Non-pigmented ciliary epithelial cell (primary cell): Measurements from ENCODE around the gene TBCC.
A peak's percentile ranks its signal among the peaks of the same experiment; 100 is the strongest.
"Not testable (repeated sequence)": the region's sequence is repeated elsewhere in the genome, so short reads cannot be mapped to it uniquely, and the experiment has no call there.

Source experiments
- DNase-seq: peaks from one replicate; pipeline ENCODE4 v3.0.0-alpha.2; 2010; ENCODE audit warnings: low read depth

TBCC gene

DNA sequence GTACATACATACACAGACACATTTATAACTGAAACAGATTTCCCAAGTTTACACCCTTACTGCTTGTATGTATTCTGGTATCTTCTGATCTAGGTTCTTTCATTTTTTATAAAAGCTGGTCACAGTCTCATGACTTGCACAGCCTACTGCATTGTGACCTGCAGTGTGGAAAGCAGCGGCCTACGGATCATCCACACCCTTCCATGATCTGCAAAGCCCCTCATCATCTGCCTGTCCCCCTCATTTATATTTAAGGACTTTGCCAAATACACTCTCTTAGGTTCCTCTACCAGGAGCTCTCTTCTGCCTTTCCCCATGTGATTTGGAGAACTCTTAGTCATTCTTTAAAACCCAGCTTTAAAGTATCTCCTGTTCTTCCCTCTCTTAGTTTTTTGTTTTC is 23.9 kb upstream of the TBCC start:
- no peak for DNase-seq

DNA sequence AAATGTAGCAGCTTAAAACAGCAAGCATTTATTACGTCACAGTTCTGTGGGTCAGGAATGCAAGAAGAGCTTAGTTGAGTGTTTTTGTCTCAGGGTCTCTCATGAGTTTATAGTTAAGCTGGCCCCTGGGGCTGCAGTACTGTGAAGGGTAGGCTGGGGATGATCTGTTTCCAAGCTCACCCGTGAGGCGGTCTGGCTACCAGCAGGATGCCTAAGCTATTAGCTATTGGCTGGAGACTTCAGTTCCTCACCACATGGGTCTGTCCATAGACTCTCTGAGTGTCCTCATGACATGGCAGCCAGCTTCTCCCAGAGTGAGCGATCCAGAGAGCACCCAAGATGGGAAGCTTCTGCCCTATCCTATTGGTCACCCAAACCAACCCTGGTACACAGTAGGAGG is 23.1 kb upstream of the TBCC start:
- DNase-seq, result no peak

DNA sequence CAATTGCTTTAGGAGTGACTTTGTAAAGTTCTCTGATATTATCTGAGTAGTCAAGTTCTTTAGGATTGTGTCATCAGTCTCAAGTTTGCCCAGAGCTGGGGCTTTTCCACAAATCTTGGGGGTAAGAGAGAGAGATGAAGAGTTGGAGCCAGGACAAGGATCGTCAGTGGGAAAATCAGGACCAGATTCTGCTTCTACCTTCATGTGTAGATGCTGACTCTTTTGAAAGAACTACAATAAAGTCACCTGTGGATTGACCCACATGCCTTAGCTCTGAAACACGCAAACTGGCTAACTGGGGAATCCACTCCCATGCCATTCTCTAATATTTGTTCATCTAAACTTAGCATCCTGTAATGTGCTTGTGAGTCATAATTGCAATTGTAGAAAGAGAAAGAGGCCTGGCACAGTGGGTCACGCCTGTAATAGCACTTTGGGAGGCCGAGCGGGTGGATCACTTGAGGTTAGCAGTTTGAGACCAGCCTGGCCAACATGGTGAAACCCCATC is 20.3 kb upstream of the TBCC start:
- peak; percentile 43 for DNase-seq

DNA sequence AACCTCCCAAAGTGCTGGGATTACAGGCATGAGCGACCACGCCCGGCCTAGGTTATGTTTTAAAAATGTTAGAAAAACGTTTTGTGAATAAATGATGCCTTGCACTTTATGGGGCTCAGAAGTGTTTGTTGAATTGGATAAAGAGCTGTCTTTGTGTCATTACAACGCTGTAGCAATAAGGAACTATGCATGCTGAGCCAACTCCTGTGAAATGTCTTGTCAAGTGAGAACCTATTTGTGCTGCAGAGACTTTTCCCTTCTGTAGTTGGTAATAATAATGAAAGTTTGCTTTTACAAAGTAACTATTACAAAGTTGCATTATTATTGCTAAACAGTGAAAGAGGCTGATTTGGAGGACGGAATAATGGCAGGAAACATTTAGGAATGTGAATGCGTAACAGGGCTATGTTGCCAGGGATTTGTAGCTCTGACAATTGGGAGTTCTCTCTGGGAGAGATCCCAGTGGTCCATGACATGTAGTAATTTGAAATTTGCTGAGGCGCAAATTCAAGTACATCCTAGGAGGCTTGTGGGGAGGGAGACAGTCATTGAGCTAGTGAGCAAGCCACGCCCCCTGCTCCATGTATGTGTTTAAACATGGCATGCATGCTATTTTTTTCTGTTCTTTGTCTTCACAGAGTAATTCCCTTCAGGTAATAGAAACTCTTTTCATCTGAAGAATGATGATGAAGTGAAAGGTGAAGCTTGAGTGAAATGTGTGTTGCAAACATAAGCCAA is 19.2 kb upstream of the TBCC start:
- no peak for DNase-seq

DNA sequence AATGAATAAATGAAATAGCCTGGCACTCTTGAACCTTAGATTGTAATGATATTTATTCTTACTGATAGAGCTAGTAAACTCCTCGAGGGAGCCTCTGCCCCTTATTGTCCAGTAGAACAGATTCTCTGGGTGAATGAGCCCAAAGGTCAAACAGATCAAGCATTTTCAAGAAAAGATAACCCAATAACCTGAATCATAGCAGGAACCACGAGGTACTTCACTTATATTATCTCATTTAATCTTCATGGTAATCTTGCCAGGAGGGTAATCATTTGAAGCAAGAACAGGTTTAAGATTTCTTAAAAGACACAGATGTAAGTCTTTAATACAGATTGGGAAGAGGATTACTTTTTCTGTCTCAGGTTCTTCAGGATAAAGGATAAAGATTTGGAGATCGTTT is 17.0 kb upstream of the TBCC start:
- DNase-seq, result no peak

DNA sequence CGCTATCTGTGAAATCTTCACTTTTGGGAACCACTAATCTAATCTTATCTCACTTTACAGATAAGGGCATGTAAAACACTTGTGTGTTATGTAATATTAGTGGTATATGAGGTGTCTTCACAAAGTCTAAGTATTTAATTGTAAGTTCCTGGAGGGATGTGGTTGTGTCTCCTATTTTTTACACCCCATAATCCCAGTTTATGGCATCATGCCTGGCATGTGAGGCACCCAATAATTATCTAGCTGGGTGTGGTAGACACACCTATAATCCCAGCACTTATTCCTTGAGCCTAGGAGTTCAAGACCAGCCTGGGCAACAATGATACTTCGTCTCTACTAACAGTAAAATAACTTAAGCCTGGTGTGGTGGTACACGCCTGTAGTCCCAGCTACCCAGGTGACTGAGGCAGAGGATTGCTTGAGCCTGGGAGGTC is 16.5 kb upstream of the TBCC start:
- no peak for DNase-seq

DNA sequence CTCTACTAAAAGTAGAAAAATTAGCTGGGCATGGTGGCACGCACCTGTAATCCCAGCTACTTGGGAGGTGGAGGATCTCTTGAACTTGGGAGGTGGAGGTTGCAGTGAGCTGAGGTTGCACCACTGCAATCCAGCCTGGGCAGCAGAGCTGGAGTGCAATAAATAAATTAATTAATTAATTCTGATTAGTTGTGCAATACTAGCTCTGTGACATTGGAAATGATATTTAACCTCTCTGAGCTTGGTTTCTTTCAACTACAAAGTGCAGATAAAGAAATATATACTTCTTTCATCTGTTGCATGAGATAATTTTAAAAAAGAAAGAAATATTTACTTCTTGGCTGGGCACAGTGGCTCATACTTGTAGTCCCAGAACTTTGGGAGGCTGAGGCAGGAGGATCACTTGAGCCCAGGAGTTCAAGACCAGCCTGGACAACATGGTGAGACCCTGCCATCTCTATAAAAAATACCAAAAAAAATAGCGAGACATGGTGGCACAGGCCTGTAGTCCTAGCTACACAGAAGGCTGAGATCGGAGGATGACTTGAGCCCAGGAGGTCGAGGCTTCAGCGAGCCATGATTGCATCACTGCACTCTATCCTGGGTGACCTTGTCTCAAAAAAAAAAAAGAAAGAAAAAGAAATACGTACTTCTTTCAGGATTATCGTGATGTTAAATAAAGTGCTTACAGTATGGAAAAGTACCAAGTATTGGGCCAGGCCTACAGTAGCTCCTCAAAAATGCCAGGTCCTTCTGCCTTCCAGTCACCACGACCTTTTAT is 15.6 kb upstream of the TBCC start:
- DNase-seq, result no peak

DNA sequence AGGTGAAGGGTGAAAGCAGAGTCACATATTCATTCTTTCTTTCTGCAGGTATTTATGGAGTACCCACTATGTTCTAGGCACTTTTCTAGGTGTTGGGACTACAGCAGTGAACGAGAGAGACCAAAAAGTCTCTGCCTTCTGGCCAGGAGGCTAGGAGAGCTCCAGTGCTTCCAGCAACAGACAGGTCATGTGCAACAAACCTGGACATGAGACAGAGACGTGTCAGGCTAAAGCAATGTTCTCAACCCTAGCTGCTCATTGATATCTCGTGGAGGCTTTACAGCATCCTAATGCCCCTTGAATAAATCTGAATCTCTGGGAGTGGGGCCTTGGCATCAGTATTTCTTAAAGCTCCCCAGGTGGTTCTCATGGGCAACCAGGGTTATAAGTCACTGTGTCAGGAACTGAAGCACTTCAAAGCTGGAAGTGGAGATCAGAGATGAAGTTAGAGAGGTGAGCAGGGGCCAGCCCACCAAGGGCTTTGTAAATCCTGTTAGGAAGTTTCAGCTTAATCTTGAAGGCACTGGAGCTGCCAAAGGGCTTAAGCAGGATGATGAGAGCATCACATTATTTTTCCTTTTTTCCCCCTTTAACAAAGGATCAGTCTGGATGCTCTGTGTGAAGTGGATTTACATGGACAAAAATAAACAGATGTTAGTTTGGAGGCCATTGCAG is 13.0 kb upstream of the TBCC start:
- no peak for DNase-seq

DNA sequence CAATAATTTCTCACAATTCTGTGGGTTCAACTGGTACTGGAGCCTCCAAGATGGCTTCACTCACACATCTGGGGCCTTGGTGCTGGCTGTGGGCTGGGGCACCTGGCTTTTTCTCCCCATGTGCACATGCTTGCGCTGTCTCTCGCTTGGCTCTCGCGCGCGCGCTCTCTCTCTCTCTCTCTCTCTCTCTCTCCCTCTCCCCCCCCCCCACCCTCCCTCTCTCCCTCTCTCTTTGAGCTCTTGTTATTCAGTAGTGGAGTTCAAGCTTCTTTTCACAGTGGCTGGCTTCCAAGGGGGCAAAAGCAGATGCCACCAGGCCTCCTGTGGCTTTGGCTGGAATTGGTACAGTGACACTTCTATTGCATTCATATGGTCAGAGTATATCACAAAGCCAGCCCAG is 10.8 kb upstream of the TBCC start:
- DNase-seq, result no peak

DNA sequence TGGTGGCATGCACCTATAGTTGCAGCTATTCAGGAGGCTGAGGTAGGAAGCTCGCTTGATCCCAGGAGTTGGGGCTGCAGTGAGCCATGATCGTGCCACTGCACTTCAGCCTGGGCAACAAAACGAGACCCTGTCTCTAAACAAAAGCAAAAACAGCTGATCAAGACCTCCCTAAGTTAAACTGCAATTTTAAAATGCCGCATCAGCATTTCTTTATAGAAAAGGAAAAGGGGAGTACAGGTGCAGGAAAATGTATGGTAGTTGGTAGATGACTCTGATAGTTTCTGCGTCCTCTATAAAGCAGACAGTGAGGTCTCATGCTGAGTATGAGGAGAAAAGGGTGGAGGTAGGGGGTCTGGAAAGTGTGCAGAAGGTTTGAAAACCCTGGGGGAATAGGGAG is 8.9 kb upstream of the TBCC start:
- DNase-seq, result no peak

DNA sequence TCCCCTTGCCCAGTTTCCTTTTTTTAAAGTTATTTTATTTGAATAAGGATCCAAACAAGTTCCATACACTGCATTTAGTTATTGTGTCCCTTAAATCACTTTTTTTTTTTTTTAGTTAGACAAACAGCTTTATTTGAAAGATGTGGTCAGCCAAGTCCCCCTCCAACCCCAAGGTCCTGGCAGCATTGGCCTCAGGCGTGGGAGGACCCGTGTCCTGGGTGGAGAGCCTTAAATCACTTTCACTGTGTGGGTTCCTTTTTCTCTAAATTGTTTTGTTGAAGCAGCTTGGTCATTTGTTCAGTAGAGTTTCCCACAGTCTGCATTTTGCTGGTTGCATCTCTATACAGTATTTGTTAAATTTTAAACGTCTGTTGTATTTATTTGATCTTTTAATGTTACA is 5.2 kb upstream of the TBCC start:
- no peak for DNase-seq

DNA sequence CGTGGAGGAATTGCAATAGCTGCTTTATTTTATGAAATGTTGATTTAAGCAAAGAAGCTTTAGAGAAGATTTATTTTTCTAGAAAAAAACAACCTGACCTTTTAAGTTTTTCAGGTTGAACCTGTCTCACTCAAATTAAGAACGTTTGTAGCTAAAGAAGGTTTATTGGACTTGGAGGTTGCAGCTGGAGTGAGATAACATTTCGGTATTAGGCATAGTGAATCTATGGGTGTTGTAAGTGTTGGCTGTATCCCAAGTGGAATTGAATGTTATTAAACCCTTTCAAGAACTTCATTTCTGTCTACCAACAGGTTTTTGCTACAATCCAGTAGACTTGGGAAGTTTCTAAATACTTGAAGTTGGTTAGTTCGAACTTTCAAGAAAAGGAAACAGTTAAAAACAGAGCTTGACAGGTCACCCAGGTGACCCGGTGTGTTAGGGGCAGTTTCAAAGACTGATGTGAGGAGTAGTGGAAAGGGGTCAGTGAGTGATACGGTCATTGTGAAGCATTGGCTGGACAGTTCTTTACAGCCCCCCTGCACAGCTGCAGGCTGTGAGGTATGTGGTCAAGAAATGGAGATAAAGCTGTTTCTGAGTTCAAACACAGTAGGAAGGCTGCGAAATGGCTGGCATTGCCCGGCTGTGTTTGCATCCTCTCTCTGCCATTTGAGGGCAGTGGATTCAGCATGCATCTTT is 2.4 kb upstream of the TBCC start:
- DNase-seq, result no peak

DNA sequence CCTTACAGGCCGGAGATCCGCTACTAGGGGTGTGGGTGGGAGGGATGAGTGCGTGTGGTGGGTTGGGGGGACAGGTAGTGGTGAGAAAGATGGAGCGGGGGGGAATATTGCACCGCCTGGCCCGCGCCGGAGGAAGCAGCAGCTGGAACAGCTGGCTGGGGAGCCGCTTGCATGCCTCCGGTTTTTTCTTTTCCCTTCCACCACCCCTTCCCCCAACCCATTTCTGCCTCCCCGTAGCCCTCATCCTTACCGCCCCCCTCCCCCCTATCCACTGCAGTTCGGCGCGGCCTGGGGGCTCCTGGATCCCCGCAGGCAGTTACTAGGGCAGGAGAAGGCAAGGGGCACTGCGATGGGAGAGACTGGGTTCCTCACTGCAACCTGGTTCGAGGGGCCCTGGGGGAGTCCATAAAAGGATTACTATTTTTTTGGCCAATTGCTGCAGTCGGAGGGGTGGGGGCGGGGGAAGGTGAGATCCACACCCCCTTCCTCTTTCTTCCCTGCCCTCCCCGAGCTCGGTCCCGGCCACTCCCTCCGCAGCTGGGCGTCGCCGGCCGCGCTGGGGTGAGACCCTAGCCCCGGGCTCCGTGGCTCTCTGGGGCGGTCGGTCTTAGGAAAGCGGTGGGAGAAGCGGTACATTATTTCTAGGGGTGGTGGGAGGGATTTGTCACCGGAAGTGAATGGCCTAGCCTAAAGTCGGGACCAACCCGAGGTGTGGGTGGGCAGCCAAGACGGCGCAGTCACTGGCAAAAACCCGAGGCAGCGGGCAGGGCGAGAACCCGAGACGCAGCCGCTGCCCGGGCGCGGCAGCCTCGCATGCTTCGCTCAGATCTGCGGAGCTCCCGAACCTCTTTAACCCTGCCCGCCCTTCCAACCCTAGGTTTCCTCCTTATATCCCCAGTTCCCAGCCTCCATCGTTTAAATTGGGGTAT is 824 bp upstream of the TBCC start:
- DNase-seq, result peak; percentile 49

DNA sequence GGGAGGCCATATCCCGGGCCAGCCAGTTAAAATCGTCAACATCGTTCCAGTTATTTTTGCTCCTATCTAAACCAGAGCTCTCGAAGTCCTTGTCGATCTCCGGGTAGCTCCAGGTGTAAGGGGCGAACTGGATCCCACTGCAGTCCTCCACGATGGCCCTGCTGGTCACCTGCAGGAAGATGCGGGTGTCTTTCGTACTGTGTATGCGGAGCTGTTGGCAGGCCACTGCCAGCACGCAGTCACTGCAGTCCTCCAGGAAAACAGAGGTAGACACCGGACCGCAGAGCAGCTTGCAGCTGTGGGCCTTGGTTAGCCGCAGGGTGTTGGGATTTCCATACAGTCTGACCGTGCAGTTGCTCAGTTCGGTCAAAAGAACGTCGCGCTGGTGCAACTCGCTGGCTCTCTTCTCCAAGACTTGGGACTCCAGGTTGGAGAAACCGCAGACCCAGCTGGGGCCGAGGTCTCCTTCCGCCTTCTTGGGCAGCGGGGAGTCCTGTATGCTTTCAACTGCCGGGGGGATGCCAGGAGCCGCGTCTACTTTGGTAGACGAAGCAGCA is 742 bp downstream of the TBCC start:
- DNase-seq, result no peak

DNA sequence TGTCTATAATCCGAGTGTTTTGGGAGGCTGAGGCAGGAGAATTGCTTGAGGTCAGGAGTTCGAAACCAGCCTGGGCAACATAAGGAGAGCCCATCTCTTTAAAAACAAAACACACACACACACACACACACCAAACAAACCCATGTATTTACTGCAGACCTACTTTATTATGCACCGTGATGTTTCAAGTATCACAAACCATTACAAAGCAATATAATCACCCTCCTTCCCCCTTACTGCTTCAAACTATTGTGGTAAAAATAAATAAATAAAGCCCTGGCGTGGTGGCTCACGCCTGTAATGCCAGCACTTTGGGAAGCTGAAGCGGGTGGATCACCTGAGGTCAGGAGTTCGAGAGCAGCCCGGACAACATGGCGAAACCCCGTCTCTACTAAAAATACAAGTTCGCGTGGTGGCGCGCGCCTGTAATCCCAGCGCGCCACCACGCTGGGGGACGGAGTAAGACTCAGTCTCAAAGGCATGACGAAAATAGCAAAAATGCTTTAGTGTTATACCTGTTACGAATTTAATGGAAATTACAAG is 1.5 kb downstream of the TBCC start:
- DNase-seq, result no peak

DNA sequence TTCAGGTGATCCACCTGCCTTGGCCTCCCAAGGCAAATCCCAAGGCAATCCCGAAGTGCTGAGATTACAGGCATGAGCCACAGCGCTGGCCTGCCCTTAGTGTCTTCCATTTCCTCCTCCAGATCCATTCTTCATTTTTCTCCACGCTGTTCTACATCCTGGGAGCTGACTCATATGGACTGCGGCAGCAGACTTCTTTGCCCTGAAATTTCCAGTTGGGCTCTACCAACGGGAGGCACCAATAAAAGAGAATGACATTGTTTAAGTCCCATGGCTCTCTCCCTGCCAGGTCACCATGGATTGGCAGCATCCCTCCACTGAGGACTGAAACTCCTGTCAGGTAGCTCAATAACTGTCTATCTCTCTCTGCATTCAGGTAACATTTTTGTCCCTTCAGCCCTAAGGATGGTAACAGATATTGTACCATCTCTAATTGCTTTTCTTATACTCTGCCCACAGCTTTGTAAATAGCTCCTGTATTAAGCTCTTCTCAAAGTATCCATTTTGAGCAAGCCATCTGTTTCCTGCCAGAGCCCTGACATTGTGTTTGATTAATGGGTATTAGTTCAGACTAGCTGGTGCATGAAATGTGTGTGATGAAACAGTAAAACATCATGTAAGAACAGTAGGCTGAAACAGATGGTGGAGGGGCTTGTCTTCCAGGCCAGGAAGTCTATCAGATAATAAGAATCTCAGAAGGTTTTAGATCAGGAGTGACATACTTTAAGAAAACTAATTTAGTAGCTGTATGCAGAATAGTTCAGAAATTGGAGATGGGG is 3.6 kb downstream of the TBCC start:
- no peak for DNase-seq

DNA sequence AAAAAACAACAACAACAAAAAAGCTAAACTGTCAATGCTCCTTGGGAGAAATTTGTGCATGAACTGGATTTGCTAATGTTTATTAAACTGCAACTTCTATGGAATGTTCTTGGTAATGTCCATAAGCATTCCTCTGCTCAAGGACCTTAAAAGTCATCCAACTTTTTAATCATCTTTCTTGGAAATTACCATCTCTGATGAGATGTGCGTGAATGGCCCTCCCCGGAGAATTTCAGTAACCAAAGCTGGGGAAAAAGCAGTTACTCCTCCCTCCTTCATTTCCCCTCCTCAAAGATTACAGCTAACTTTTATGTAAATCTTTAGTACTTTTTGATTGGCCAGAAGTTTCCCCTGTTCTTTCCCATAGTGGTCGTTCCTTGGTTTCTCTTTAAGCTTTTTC is 5.2 kb downstream of the TBCC start:
- DNase-seq, result no peak

DNA sequence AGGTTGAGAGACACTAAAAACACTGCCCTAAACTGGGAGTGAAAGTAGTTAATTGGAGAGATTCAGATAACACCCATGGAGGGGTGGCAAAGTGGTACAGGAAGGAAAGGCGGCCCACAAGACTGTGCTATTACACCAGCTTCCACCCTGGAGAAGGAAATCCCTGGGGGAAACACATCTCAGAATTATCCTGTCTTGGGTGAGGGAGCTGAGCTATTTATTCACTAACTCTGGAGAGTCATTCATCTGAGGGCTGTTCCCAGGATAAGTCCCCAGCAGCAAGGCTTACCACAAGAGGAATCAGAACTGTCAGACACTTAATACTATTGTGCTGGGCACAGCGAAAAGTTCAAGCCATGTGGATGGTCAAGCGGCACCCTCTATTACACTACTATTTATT is 9.9 kb downstream of the TBCC start:
- no peak for DNase-seq

DNA sequence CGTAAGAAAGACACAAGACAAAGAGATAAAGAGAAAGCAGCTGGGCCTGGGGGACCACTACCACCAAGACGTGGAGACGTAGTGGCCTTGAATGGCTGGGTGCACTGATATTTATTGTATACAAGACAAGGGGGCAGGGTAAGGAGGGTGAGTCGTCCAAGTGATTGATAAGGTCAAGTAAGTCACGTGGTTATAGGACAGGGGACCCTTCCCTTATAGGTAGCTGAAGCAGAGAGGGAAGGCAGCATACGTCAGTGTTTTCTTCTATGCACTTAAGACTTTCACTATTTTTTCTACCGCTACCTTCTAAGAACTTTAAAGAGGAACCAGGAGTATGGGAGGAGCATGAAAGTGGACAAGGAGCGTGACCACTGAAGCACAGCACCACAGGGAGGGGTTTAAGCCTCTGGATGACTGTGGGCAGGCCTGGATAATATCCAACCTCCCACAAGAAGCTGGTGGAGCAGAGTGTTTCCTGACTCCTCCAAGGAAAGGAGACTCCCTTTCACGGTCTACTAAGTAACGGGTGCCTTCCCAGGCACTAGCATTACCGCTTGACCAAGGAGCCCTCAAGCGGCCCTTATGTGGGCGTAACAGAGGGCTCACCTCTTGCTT is 11.9 kb downstream of the TBCC start:
- not testable (repeated sequence) for DNase-seq
